Embryonic facial prominence (tissue), 1 donor: ENCODE measurements around the gene MYCN.

Experiments used
- DNase-seq: peaks from one replicate; pipeline ENCODE4 v3.0.0-alpha.2; 2016; ENCODE audit errors: extremely low spot score

Gene MYCN

DNA sequence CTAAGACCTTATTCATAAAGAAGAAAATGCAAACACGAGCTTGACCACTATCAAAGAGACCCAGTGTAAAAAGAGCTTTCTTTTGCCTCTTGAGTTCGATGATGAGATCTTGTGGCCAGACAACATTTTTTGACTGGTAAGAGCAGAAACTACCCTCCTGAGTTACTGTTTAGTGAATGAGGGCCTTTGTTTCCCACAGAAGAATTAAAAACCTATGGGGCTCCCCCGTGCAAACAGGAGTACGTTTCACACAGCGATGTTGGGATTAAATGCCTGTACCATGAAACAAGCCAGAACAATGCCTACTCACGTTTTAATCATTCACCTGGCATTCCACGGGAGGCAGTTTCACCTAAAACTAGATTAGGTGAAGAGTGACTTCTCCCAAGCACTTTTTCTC lies 36.0 kb downstream of the MYCN start:
- DNase-seq, result no peak

DNA sequence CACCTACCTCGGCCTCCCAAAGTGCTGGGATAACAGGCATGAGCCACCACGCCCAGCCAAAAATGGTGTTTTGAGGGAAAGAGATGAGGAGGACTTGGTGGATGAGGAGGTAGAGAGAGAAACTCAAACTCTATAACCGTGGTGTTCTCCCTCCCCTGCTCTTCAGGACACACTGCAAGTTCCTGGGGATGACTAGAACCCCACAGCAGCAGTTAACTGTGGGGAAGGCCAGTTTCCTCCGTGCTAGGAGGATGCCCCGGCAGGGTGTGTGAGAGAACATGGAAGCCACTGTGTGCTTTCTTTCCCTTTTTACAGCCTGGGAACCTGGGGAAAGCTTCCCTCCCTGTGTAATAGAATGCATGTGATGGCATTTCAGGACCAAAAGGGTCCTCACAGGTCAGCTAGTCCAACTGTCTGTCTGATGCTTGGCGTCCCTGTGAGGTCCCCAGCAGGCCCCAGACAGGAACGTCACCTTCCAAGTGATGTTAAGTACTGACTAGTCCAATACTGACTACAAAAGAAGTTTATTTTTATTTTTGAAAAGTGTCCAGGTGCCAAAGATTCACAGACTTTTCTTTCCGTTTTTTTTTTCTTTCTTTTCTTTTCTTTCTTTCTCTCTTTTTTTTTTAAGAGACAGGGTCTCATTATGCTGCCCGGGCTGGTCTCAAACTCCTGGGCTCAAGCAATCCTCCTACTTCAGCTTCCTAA lies 38.9 kb downstream of the MYCN start:
- DNase-seq, result no peak

DNA sequence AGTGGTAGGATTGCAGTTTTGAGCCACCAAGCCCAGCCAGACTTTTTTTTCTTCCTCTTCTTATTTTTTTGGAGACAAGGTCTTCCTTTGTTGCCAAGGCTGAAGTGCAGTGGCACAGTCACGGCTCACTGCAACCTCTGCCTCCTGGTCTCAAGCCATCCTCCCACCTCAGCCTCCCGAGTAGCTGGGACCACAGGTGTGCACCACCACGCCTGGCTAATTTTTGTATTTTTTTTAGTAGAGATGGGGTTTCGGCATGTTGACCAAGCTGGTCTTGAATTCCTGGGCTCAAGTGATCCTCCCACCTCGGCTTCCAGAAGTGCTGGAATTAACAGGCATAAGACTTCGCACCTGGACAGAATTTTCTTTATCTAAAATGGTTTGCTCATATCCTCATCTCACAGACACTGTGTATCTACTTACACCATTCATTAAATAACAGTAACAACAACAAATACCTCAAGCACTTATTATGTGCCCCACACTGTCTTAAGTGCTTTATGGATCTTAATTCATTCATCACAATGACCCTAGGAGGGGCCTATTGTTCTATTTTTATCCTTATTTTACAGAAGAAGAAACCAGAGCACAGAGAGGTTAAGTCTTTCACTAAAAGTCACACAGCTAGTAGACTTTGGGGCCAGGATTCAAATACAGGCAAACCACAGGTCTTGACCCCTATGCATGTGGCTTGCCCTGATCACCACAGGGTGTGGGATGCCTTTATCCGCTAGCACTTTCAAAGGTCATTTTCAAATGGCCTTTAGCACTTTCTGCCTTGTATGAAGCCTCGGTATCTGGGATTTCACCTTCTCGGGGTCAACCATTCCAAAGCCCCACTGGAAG lies 39.6 kb downstream of the MYCN start:
- DNase-seq, result no peak

DNA sequence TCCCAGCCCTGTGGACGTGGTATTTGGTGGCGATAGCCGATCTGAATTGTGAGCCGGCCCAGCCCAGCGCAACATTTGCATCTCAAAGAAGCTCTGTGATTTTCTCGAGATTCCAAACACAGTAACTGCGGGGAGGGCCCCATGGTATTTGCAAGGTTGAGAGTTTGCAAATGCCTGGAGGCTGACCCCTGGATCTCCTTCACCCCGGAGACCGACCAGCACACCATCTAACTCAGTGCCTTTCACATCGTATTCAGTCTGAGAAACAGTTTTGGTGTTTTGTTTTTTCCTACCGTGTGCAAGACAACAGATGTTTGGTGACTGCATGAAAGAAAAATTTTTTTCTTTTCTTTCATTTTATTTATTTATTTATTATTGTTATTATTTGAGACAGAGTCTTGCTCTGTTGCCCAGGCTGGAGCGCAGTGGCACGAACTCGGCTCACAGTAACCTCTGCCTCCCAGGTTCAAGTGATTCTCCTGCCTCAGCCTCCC lies 40.3 kb downstream of the MYCN start:
- no peak for DNase-seq

DNA sequence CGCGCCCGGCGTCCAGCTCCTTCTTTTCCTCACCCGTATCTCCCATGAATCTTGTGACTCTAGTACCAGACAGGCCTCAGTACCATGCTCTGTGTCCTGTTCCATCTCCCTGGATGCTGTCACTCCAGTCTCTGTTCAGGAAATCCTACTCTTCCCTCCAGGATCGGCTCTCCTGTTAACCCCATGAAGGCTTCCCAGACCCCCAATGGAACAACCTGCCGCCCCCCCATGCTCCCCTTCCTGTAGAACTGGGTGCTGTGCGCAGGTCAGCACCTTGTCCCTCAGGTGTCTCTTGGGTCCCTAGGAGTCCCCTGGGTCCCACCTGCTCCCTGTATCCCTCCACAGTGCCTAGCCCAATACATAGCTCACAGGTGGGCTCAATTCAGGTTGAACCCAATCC lies 41.3 kb downstream of the MYCN start:
- DNase-seq, result no peak

DNA sequence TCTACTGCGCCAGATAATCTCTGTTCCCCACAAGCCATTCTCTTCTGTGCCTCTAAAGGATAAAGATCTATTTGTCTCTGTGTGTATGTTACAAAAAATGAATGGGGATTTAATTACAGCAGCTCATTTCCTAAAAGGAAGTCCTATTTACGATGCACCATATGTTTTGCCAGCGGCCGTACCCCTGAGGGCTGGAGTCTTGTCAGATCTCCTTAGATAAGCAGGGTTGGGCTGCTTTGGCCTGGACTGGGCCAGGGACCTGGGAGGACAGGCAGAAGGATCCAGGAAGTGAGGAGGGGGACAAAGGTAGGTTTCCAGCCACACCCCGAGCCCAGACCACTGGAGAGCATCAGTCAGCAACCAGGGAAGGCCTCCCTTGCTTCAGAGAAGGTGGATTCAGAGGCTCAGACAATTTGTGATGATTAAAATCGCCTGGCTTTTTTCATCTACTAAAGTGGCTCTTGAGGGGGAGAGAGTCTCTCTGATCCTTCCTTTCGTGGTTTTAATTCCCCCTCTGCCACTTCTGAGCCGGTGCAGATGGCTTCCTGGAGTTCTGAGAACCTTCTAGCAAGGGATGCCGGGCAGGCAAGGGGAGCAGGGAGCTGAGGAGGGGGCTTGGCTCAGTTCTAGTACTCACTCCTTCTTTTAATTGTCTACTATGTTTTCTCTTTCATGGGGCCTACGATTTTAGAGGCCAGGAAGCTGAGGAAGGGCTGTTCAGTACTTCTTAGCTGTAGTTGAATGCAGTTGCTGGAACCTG lies 42.1 kb downstream of the MYCN start:
- DNase-seq, result no peak

DNA sequence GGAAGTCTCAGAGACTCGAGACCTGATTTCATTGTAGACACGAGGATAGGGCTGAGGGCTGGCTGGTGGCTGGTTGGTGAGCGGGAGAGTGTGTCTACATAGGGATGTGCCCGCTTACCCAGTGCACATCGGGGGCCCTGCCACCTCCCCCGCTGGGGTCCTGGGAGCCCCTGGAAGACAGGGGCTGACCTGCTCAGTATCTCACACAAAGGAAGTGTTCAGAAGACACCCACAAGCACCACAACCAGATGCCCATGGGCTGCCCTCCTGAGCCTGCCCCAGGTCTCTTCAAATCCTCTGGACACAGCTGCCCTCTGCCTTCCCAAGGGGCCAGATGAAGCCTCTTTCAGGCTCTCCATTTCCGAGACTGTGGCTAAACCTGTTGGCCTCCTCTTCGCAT lies 43.1 kb downstream of the MYCN start:
- DNase-seq, result no peak

DNA sequence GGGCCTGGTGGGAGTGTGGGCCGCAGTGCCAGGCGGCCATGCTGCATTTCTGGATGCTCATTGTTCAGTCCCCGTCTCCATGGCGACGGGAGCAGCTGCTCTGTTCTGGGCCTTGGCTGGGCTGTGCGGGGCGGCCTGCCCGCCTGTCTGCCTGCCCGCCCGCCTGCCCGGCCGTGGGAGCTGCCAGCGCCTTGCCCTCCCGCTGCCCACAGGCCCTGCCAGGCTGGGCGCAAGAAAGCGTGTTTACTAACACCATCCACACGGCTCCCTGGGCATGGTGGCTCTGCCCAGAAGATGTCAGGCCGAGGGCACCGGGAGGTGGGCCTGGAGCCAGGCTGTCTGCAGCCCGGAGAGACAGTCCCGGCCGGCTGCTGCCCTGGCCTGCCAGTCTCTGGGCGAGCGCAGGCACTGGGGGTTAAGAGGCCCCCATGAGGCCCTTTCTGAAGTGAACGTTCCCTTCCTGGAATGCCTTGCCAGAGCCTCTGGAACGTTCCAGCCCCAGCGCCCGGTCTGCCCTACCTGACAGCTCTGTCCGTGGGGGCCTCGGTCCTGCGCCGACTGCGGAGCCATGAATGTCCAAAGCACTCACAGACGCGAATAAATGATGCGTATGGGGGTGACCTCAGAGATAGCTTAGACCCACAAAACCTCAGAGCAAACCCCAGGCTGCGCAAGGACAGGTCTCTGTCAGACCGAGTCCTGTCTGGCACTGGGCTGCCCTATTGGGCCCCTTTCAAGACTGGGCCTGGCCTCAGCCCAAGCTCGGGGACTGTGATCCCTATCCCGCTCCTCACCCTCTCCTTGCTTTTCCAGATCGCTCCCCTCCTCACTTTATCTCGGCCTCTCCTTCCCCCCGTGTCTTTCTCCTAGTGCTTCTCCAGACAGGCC lies 44.3 kb downstream of the MYCN start:
- no peak for DNase-seq

DNA sequence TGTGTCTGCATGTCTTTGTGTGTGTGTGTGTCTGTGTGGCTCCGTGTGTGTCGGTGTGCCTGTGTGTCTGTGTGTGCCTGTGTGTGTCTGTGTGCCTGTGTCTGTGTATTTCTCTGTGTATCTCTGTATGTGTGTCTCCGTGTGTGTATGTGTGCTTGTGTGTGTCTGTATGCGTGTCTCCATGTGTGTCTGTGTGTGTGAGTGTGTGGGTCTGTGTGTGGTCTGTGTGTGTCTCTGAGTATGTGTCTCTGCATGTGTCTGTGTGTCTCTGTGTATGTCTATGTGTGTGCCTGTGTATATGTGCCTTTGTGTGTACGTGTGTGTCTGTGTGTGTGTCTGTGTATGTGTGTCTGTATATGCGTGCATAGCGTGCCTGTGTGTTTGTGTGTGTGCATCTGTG lies 45.2 kb downstream of the MYCN start:
- DNase-seq, result no peak

DNA sequence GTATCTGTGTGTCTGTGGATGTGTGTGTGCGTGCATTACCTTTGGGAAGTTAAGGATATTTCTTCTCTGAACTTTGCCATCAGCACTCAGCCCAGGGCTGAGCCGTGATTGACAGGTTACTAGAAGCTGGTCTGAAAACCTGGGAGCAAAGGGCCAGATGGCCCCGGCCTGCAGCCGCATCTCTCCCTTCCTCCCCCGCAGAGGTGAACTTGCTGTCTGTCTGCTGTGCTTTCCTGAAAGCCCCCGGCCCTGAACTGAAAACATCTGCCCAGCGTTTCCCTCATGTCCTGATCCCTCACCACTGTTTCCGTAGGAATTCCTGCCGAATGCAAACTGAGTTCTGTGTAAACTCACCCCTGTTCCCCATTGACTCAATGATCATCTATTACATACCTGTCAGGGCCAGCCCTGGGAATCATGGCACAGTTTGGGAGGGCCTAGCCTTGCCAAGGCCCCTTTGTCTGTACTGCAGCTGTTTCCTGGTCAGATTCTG lies 45.8 kb downstream of the MYCN start:
- no peak for DNase-seq

DNA sequence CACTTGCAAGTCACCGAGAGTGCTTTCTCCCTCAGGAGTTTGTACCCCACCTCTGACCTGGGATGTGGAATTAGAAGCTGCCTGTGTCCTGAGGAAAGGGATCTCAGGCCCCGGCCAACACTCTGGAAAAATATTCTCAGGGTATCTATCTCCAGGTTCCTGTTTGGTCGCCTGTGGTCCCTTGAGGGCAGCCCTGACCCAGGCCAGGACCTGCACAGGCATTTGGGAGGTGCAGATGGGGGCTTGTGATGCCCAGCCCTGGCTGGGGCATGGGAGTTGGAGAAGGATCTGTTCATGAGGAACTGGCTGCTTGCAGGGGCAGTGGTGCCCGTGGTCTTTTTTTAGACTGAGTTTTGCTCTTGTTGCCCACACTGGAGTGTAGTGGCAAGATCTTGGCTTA lies 46.3 kb downstream of the MYCN start:
- DNase-seq, result no peak

DNA sequence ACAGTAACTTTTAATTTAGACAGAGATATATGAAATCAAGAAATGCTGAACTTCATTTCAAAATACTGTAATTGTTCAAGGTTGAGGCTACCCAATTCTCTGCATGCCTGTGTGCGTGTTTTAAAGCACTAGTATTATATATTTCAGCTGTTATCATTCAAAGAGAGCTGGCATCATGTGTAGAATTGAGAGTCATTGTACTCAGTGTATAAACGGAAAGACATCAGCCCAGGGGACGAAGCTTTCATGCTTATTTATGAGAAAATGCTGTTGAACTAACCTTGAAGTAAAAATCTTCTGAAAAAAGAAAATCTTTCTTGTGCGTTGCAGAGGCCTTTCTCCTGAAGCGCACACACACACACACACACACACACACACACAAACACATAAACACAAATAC lies 48.4 kb downstream of the MYCN start:
- DNase-seq, result no peak

DNA sequence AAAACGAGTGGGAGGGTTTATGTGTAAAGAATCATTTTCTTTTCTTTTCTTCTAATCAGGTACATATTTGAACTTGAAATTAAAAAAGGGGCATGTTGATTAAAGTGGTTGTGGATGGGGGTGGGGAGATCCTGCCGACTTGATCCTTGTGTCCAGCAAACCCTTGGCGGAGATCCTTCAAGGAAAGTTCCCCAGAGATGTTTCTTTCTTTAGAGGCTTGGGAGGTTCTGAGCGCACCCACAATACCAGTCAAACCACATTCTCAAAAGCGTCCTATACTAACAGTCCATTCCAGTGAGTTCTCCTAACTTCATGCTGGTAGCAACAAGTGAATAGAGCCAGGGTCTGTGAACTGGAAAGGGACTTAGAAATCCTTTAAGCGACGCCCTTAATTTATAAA lies 49.2 kb downstream of the MYCN start:
- DNase-seq, result no peak

DNA sequence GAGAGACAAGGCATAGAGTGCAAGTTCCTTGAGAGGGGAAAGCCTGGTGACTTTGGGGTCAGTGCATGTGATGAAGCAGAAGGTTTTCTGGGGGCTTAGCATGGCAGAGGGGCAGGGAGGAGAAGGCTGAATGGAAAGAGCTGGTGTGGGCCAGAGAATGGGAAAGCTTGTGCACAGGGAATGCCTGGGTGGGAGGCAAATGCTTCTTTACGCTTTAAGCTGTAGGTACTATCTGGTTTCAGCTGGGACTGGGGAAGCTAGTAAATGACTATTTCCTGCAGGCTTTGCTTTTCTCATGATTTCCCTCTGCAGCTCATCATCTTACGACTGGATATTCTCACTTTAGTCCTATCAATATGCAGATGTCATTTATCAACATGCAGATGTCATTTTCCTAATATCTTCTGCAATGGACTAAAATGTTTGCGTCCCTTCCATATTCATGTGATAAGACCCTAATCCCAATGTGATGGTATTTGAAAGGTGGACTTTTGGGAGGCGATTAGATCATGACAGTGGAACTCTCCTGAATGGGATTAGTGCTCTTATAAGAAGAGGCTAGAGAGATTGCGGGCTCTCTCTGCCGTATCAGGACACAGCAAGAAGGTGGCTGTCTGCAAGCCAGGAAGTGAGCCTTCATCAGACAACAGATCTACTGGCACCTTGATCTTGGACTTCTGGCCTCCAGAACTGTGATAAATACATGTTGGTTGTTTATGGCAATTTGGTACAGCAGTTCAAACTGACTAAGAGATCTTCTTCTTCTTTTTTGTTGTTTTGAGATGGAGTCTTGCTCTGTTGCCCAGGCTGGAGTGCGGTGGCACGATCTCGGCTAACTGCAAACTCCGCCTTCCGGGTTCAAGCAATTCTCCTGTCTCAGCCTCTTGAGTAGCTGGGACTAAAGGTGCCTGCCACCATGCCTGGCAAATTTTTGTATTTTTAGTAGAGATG lies 50.1 kb downstream of the MYCN start:
- no peak for DNase-seq

DNA sequence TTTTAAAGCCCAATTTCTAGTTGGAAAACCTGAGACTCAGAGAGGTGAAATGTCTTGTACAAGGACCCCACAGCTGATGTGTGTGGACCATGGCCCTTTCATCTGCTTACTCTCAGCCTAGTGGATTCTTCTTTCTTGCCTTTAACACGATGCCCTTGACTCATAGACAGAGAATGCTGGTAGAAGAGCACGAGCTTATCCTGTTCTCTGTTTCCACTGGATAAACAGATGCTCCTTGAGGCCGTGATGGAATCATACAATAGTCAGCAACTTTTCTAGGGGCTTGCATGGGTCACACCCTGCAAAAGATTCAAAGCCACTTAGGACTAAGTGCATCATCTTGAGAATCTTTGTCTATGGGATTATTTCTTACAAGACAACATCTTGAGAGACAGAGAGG lies 50.9 kb downstream of the MYCN start:
- no peak for DNase-seq

DNA sequence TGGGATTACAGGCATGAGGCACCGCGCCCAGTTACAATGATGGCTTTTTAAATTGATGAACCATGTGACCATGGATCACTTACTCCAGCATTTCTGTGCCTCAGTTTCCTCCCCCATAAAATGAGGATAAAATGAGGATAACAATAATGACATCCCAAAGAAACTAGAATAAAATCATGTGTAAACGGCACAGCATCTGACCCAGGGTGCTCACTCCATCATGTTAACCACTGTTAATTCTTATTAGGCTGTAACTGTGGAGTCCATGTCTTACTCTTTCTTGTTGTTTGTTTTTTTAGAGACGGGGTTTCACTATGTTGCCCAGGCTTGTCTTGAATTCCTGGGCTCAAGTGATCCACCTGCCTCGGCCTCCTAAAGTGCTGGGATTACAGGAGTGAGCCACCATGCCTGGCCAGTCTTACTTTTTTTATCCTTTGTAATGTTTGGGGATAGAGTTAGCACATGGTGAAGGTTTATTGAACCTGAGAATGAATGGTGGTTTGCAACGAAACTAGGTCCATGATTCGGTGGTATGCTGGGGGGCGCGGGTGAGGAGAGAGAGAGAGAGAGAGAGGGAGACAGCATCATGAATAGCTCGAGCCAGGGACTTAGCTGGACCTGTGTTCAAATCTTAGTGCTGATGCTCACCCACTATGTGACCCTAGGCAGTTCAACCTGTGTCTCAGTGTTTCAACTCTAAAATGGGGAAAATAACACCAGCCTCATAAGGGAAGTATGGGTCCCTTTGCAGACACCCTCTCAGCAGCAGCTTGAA lies 52.3 kb downstream of the MYCN start:
- DNase-seq, result no peak

DNA sequence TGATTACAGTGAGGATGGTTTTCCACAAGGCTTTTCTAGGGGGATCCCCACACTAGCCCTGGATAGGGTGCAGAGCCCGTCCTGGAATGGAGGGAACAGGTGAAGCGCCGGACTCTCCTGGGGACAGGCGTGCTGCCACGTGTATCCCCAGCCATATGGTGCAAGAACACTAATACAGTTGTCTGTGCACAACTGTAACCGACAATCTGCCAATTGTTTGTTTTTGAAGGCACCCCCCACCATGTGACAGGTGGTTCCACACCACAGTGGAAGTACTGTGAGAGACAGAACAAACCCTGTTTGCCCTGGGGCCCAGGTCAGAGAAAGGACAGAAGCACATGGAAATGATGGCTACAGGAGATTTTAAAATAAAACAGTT lies 52.9 kb downstream of the MYCN start:
- no peak for DNase-seq

DNA sequence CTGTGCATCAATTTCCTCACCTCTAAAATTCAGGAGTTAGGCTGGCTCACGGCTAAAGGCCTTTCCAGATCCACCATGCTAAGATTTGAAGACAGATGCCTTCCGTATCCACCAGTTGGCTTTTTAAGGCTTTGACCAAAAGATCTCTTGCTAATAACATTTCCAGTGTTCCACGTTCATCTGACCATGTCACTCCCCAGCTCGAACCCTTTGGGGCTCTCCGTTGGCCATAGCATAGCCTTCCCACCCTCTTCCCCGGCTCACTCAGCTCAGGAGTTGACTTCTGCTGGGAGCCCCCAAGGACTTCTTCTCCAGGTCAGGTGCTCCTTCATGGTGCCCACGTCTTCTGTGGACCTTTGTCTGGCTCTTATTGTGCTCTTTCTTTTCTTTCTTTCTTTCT lies 53.3 kb downstream of the MYCN start:
- no peak for DNase-seq

DNA sequence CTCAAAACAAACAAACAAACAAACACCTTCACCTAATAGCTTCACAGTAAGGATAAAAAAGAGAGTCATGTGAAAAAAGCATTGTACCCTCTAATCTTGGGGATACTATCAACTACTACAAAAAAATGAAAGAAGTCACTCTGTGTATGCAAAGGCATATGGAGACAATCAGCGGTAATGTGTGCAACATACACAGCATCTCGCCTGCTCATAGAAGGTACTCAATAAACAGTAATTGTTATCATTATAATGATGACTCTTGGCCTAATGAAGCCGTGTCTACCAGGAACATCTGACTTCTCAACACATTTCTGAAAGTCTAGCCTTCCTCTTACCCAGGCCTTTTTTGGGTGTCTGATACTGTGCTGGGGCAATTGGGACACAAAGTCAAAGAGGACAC lies 55.3 kb downstream of the MYCN start:
- DNase-seq, result no peak
